GM21717 (cell line): Measurements from ENCODE around the gene SH3YL1.

Experiments
- ATAC-seq: cut with Tn5 transposase; IDR thresholded peaks from one replicate; pipeline ENCODE4 v1.9.1; 2021; ENCODE audit warnings: mild to moderate bottlenecking, moderate library complexity; ENCODE audit not compliant: unreplicated experiment

SH3YL1 gene

DNA sequence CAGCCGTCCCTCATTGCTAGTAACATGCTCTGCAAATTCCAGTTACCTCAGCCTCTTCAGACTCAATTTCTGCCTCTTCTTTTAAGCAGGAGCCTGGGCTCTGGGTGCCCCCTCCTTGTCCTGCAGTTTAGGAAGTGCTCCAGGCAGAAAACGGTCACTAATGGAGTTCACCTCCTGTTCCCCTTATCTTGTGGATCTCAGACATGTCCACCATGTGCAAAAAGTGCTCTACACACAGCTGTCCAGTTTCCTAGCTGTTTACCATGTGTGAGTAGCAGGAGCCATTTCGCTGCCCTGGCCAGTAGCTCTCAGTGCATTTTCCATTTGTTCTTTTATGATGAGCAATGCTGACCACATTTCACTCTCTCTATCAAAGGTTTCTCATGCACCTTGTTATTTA is 4.9 kb downstream of the SH3YL1 start:
- no peak for ATAC-seq

- no peak for ATAC-seq
Observed at GRCh38 chr2:257842-258241, 6.0 kb downstream of the SH3YL1 start.

DNA sequence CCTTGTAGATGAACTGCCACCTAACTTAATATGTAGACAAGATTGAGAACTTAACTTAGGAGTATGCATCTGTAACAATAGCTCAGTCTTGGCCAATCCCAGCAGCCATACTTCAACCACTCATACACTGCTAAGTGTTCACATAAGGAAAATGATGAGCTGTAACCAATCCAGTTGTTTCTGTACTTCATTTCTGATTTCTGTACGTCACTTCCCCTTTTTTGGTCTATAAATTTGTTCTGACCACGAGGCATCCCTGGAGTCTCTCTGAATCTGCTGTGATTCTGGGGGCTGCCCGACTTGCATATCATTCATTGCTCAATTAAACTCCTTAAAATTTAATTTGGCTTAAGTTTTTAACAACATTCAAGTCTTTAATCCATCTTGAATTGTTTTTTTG is 6.4 kb downstream of the SH3YL1 start:
- ATAC-seq: no peak

- no peak for ATAC-seq
Observed at GRCh38 chr2:256094-256493, 7.7 kb downstream of the SH3YL1 start.

- no peak for ATAC-seq
Observed at GRCh38 chr2:255195-255594, 8.6 kb downstream of the SH3YL1 start.

GRCh38 chr2:254241-254640 is 9.6 kb downstream of the SH3YL1 start:
- no peak for ATAC-seq

- ATAC-seq: no peak
Observed at GRCh38 chr2:253202-253638, 10.6 kb downstream of the SH3YL1 start.

GRCh38 chr2:252001-252602 is 11.7 kb downstream of the SH3YL1 start:
- no peak for ATAC-seq

DNA sequence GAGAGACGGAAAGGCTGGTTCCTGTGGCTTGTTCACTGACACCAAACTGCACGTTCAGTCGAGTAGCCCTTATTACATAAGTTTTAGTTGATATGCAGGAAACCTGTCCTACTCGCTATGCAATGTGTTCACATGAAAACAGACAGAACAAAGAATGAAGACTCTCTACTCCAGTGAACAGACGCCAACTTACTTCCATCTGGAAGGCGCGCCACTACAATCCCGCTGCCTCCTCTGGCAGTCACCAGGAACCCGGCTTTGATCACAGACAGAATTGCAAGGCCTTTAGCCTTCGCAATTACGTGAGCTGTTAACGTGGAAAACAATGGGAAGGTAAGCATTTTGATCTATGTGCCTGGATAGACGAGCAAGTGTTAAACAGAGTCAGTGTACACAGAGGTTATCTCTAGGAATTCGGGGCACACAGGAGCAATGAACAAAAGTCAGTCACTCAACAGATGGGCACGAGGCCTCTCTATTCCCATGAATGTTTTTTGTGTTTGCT is 14.2 kb downstream of the SH3YL1 start:
- no peak for ATAC-seq

DNA sequence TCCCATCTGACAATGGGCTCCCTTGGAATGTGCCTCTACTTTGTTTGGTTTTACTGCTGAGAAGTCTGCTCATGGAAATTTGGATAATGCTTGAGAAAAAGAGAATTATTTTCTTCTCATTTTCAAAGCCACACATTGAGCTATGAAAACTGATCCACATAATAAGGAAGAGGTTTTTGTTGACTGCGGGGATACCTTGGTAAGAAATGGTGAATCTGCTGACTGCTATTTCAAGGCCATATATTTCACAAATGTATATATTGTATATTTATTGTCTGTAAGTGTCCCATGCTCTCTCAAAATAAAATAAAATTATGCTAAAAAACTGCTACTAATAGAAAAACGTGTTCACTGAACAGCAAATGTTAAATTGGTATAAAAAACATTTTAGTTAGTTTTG is 15.1 kb downstream of the SH3YL1 start:
- ATAC-seq: no peak

DNA sequence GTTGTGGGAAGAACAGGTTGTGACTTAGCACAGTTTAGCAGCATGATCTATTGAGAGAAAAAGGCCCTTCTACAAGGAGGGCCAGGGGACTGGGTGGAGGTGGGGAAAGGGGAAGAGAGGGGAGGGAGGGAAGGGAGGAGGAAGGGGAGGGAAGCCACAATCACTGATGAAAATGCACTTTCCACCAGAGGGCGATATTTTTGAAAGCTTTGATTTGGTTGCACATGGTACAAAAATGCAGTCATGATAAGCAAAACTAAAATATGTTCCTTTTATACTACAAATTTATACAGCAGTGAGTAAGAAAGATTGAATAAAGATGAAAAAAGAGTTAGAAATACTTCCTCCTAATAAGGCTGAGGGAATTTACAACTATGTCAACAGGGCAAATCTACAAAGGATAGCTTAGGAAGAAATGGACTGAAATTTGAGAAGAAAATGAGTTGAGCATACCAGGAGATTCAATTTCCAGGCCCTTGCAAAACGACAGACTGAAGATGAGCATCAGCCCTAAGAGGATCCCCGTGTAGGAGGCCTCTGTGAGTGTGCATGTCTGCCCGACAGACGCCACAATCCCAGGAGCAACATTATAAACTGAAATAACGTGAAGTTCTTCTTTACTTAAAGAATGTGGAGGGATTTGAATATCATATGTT is 17.2 kb downstream of the SH3YL1 start:
- no peak for ATAC-seq

- no peak for ATAC-seq
Observed at GRCh38 chr2:244547-244946, 19.3 kb downstream of the SH3YL1 start.

GRCh38 chr2:238869-239268 is 25.0 kb downstream of the SH3YL1 start:
- ATAC-seq: no peak

GRCh38 chr2:238431-238830 is 25.4 kb downstream of the SH3YL1 start:
- ATAC-seq: no peak

DNA sequence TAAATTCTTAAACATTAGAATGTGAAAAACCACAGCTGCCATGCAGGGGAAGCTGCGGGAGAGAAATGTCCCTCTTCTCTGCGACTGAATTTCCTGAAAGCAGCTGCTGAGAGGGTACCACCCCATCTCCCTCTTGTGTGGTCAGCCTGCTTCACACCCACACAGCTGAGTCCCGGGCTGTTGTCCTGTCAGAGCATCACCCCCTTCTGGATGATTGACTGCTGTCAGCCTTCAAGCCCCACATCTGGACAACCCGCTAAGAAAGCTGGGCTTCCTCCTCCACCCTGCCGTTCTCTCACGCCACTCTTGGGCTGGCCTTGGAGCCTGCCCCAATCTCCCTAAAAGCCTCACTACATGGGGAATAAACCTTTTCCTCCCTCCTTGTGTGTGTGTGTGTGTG is 26.0 kb downstream of the SH3YL1 start:
- no peak for ATAC-seq

DNA sequence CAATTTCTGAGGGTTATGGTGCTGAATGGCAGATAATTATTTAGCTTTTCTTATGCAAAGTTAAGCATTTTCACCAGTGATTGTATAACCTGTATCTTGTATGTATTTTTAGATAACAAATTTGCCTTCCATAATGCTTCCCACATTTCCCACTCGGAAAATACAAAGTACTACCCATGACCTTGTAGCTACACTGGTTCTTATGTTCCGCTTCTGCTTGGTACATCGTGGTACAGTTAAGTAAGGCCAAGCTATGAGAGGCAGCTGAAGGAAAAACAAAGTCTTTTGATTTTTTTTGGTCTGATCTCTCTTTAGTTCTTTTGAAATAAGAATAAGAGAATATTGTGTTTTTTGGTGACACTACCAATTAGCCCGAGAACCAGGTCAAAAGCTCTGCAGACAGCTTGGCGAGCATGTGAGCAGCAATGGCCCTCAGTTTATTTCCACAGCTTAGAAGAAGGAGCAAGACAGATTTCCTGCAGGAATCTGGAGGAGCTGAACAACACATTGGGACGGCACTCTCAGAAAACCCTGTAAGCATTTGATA is 26.8 kb downstream of the SH3YL1 start:
- ATAC-seq: no peak

DNA sequence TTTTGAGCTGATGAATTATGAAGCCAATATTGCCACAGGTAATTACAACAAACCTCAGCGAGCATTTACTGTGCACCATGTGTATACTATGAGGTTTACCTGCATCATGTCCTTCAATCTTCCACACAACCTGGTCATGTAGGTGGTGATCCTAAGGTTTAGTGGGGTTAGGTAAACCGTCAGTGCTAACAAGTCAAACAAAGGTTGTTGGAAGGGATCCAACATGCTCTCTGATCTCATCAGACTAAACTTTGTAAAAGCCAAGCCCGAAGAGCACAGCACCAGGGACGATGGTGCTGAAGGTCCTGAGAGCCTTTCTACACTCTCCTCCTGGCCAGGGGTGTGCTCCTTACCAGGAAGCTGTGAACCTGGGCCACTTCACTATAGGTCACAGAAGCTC is 29.4 kb downstream of the SH3YL1 start:
- ATAC-seq: no peak

- ATAC-seq: no peak
Observed at GRCh38 chr2:233030-233429, 30.8 kb downstream of the SH3YL1 start.

- no peak for ATAC-seq
Observed at GRCh38 chr2:231521-232185, 32.2 kb downstream of the SH3YL1 start.

DNA sequence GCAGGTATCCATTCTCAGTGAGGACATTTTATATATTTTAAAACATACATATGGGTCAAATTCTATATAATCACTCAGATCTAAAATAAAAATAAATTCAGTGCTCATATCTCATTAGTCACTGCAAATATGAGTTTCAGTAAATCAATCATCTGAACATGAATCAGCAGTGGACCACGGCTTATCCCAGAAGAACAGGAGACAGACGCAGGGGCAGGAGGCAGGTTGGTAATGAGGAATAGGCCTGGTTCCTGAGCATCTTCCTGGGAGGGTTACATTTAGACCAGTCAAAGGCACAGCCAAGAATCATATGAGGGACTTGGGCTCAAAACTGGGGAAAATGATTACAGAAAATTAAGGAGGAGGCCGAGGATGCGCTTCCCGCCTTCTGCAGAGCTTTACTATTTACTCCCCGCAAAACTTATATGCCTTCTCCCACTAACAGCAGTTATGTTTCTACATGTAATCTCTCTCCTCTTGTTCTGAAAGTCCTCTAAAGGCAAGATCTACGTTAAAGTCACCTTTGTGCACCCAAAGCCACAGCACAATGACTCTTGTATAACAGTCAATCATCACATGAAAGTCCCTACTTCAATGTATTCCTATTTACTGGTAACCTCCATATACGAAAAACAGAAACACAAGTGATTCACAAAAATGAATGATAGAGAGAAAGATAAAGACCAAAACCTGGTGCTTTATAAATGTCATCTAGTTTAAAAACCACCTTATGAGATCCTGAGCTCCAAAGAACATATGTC is 35.1 kb downstream of the SH3YL1 start:
- no peak for ATAC-seq

DNA sequence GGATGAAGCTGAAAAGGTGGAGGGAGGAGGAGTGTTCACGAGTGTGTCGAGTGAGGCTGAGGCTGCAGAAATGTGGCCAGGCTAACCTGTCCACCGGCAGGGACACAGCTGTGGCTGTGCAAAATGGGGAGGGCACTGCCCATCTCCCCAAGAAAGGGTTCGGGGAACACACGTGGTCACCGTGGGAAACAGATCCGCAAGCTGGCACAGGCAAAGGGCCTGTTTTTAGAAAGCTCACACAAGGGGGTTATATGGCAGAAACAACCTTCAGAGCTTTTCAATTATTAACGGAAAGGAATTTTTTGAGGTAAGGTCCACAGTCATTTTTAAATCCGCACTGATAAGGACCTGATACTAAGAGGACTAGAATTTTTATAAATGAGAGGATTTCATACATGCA is 35.7 kb downstream of the SH3YL1 start:
- no peak for ATAC-seq
